H1 (cell line): Measurements from ENCODE around the gene ACKR2. TPM values are rescaled to one million over a fixed set of nuclear protein-coding genes. Genes with fewer than 3 reads are reported as not detected.

Experiments
- polyA plus RNA-seq, 7 experiments: library from polyadenylated mRNA; depleted of rRNA in 3 of 7; stranded (reverse) in 5 of 7; unstranded in 2 of 7; fragments of >200 nt in 5 of 7; fragments of 200-250 nt in 2 of 7; gene quantifications; 1 replicate in 5 of 7; 2 replicates in 1 of 7; 4 replicates in 1 of 7; pipeline versions ENCODE4 v1.2.1 to v1.2.3, GENCODE V29; 2011 to 2013; ENCODE audit warnings: missing spikeins in 2 of 7, mixed read lengths in 2 of 7
- total RNA-seq: library from RNA; stranded (reverse); fragmentation: NEBNext Ultra II Directional; extraction: Animal tissue kit (Norgen Biotek cat#: 25700); gene quantifications from 2 replicates; pipeline ENCODE4 v1.2.1, GENCODE V29; 2021
- TF ChIP-seq, protein P1 (sequence below): IDR thresholded peaks from 2 replicates; pipeline ENCODE4 v1.6.1; 2012; ENCODE audit warnings: low read length, inconsistent platforms

ACKR2 gene
- total and polyA plus RNA-seq, 2 of the 8 experiments (the other 6 are each of a cell fraction or from before 2014, with no cell fraction given) = 0.09 to 0.12 TPM

DNA sequence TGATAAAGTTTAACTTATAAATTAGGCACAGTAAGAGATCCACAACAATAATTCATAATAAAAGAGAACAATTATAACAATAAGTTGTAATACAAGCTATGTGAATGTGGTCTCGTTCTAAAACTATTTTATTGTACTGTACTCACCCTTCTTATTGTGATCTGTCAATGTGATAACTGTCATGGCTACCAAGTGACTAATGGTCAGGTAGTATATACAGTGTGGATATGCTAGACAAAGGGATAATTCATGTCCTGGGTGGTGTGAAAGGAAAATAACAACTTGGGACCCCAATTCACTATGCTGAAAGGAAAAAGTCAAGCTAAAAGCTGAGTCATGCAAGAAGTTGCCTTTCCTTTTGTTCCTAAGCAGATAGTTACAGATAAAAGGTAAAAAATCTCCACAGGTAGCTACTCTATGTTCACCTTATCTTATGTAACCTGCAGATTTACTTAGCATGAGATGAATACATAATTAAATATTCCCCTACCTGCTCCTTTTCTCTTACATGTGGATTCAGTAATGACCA, 77.1 kb downstream of the ACKR2 start (continued):
- TF ChIP-seq, protein P1, sequence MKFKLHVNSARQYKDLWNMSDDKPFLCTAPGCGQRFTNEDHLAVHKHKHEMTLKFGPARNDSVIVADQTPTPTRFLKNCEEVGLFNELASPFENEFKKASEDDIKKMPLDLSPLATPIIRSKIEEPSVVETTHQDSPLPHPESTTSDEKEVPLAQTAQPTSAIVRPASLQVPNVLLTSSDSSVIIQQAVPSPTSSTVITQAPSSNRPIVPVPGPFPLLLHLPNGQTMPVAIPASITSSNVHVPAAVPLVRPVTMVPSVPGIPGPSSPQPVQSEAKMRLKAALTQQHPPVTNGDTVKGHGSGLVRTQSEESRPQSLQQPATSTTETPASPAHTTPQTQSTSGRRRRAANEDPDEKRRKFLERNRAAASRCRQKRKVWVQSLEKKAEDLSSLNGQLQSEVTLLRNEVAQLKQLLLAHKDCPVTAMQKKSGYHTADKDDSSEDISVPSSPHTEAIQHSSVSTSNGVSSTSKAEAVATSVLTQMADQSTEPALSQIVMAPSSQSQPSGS = no peak
